Activated CD8-positive, alpha-beta T cell treated with anti-CD3 and anti-CD28 coated beads, Interleukin-2, amount 10 ng/mL, durations not matched to agents 7 days and 5 days (primary cell): ENCODE results near the gene SMIM41. TPM values are rescaled to one million over a fixed set of nuclear protein-coding genes. Genes with fewer than 3 reads are reported as not detected.

ENCODE experiments used
- ATAC-seq: fragments of 150-1000 bp; cut with Tn5 transposase; one replicate; pipeline ENCODE4 v1.10.0; 2021; ENCODE audit warnings: moderate library complexity
- CTCF ChIA-PET: fragments of 350-600 bp; sonication (Branson Sonifier 250); formaldehyde crosslinking; loops from one replicate; lab custom pipeline; 2021; ENCODE audit warnings: antibody characterized with exemption; lab: Charles Lee
- POLR2A ChIA-PET: fragments of 350-600 bp; sonication (Branson Sonifier 250); formaldehyde crosslinking; loops from one replicate; lab custom pipeline; 2021; ENCODE audit warnings: antibody characterized with exemption; lab: Charles Lee
- DNase-seq: peaks from one replicate; pipeline ENCODE4 v3.0.0-alpha.2; 2020
- H3K27ac Mint-ChIP-seq: one replicate; pipeline ENCODE4 v1.8.0; 2021; ENCODE audit warnings: mild to moderate bottlenecking, mixed read lengths
- H3K27me3 Mint-ChIP-seq: one replicate; pipeline ENCODE4 v1.8.0; 2021; ENCODE audit warnings: low read depth, mixed read lengths
- H3K36me3 Mint-ChIP-seq: one replicate; pipeline ENCODE4 v1.8.0; 2021; ENCODE audit warnings: low read depth, mixed read lengths
- H3K4me1 Mint-ChIP-seq: one replicate; pipeline ENCODE4 v1.8.0; 2021; ENCODE audit warnings: low read depth, mixed read lengths
- H3K4me3 Mint-ChIP-seq: one replicate; pipeline ENCODE4 v1.8.0; 2021; ENCODE audit warnings: mild to moderate bottlenecking, mixed read lengths
- H3K9me3 Mint-ChIP-seq: one replicate; pipeline ENCODE4 v1.8.0; 2022; ENCODE audit warnings: mixed read lengths; ENCODE audit not compliant: insufficient read depth
- total RNA-seq, 2 experiments: library from RNA; stranded (reverse); gene quantifications; one replicate each; pipeline ENCODE4 v1.2.3, GENCODE V29; 2021

SMIM41 gene
- total RNA-seq, 2 experiments from 2014 or later: not detected

DNA sequence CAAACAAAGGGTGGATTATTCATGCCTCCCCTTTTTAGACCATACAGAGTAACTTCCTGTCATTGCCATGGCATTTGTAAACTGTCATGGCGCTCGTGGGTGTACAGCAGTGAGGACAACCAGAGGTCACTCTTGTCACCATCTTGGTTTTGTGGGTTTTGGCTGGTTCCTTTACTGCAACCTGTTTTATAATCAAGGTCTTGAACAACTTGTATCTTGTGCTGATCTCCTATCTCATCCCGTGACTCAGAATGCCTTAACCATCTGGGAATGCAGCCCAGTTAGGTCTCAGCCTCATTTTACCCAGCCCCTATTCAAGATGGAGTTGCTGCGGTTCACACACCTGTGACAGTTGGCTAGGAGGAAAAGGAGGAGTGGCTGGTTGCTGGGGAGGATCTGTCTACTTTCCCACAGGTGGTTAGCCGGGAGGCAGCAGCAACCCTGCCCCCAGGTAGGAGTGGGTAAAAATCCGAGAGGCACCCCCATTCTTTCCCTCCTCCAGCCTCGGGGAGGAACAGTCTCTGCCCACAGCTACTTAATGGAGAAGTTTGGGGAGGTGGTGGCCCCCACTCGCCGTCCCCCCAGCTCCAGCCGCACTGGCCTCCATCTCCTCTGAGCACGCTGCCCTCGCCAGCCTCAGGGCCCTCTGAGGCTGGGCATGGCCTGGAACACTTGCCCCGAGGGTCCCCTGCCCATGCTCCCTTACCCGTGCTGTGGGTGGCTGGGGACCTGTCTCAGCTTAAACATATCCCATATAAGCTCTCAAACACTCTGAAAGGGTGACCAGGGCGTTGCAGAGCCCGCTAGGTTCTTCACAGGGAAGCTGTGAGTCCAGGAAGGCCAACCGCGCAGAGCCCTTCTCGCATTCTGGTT lies 41.7 kb downstream of the SMIM41 start:
- POLR2A ChIA-PET: interaction anchor here (1.0 kb wide), 1 partner anchor 52 kb away, joined by 3 read pairs; the partner anchor contains the start of gene ATG101

DNA sequence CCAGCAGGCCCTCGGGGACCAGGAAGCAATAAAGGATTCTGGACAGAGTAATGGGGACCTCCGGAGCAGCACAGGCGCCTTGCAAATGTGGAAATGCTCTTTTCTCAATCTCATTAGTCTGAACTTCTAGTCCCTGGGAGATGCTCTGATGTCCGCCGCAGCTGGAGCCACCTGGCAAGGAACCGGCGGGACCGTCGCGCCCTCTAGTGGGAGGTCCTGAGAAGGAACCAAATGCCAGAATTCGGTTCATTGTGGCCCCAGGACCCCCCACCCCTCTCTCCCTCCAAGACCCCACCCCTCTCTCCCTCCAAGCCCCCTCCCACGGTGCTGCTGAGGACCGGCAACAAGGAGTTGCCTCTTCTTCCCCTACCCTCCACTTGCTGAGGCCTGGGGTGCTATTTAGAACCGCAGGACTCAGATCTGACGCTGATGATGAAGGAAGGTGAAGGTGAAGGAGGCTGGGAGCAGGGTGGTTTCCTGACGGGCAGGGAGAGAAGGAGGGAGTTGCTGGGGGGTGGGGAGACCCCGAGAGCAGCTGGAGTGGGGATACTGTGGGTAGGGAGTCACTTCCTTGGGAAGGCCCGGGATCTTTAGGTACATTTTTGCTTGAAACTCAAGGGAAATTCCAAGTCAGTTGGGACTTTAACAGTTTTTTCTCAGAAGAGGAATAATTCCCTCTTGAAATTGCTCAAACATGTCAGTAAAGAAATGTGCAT lies 42.5 kb downstream of the SMIM41 start:
- H3K4me3 Mint-ChIP-seq: no peak overlapping the region
- DNase-seq (peak; percentile 79), ATAC-seq (no peak)
- ChIA-PET CTCF (interaction anchor here (0.7 to 5.9 kb wide), 10 partner anchors 11 to 118 kb away, joined by 3 to 89 read pairs (median 6); no protein-coding TSS in a partner anchor), POLR2A (interaction anchor here (1.0 kb wide), 1 partner anchor 52 kb away, joined by 3 read pairs; the partner anchor contains the start of gene ATG101)
- no peak overlapping the region for H3K27ac Mint-ChIP-seq
- peaks cover 12% of the 10 kb centered on the region for H3K27me3 Mint-ChIP-seq
- H3K36me3 Mint-ChIP-seq: no peaks in the 10 kb centered on the region
- peaks cover 26% of the 10 kb centered on the region for H3K4me1 Mint-ChIP-seq
- H3K9me3 Mint-ChIP-seq: no peaks in the 10 kb centered on the region

More for the DNA sequence above, 41.7 kb downstream of the SMIM41 start:
- Mint-ChIP-seq H3K36me3 (no peaks in the 10 kb centered on the region), H3K27me3 (peaks cover 12% of the 10 kb centered on the region), H3K27ac (no peak overlapping the region), H3K4me3 (no peak overlapping the region), H3K4me1 (peaks cover 31% of the 10 kb centered on the region), H3K9me3 (no peaks in the 10 kb centered on the region)
- no peak for ATAC-seq
- no peak for DNase-seq
- CTCF ChIA-PET: interaction anchor here (0.7 to 5.9 kb wide), 10 partner anchors 12 to 118 kb away, joined by 3 to 89 read pairs (median 6); no protein-coding TSS in a partner anchor

DNA sequence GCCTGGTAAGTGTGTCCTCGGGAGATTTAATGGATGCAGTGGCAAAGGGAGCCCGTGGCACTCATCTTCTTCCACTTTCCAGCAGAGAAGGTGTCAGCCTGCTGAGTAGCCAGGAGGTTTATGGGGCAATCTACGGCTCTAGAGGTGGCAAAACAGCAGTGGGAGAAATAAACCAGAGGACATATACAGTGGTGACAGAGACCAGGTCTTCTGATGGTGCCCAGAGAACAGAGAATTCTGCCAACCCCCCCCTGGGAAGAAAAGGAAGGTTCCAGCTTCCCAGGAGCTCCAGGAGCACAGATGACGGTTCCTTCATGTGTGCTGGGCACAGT lies 43.0 kb downstream of the SMIM41 start:
- Mint-ChIP-seq H3K27ac (no peak overlapping the region), H3K36me3 (no peaks in the 10 kb centered on the region), H3K9me3 (no peaks in the 10 kb centered on the region), H3K4me3 (no peak overlapping the region), H3K27me3 (peaks cover 14% of the 10 kb centered on the region), H3K4me1 (peaks cover 26% of the 10 kb centered on the region)
- CTCF ChIA-PET: interaction anchor here (1.0 to 5.9 kb wide), 5 partner anchors 10 to 97 kb away, joined by 3 to 89 read pairs (median 6); no protein-coding TSS in a partner anchor
- DNase-seq: no peak
- ATAC-seq: no peak
- POLR2A ChIA-PET: no interaction called here

DNA sequence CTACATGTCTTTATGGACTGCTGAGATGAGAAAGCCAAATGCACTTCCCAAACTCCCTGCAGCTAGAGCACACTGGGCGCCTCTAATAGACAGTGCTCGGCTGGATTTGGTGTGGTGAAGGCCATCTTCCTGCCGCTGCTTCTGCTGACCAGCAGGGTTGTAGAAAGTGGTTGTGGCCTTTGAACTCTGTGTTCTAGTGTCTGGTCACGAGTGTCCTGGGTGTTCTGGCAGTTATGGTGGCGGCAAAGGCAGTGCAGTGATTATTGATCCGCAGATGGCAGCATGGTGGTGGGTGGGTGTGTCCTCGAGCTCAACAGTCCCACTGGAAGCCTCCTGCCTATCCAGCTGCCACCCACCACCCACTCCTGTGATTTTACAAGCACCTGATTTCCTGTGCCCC lies 43.4 kb downstream of the SMIM41 start:
- Mint-ChIP-seq H3K27me3 (peaks cover 11% of the 10 kb centered on the region), H3K36me3 (no peaks in the 10 kb centered on the region), H3K9me3 (no peaks in the 10 kb centered on the region), H3K4me1 (peaks cover 26% of the 10 kb centered on the region), H3K4me3 (no peak overlapping the region), H3K27ac (no peak overlapping the region)
- ChIA-PET CTCF (interaction anchor here (0.8 to 5.9 kb wide), 6 partner anchors 10 to 129 kb away, joined by 3 to 89 read pairs (median 6); no protein-coding TSS in a partner anchor), POLR2A (no interaction called here)
- DNase-seq (no peak), ATAC-seq (no peak)

DNA sequence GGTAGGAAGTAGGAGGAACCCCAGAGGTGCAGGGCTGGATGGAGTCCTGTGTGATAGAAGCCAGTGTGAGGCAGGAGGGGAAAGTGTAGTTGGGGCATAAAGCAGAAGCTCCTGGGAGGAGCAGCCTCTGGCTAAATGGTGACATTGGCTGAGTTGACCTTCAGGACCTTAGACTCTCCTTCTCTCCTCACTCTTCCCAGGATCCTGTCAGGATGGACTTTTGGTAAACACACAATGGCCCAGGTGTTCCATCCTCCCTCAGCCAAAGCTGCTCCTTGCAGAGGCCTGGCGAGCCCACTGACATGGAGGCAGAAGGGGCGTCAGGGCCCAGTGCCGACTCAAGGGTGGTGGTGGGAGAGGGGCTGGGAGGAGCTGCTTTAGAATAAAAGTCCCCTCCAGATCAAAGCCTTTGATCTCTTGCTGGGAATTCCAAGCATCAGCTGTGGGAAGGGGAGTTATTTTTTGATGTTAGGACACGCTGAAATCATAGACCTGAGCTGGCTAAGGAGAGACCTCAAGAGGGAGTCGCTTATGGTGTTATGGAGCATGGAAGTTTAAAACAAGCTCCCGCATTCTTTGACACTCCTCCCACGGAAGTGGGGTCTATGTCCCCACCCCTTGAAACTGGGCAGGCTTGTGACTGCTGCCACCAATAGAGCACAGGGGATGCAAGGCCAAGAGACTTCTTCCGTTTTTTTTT lies 44.1 kb downstream of the SMIM41 start:
- ChIA-PET POLR2A (no interaction called here), CTCF (interaction anchor here (0.8 to 5.9 kb wide), 6 partner anchors 9 to 128 kb away, joined by 3 to 89 read pairs (median 4); no protein-coding TSS in a partner anchor)
- Mint-ChIP-seq H3K27ac (no peak overlapping the region), H3K9me3 (no peaks in the 10 kb centered on the region), H3K4me3 (no peak overlapping the region), H3K36me3 (no peaks in the 10 kb centered on the region), H3K27me3 (peaks cover 11% of the 10 kb centered on the region), H3K4me1 (peaks cover 26% of the 10 kb centered on the region)
- DNase-seq (no peak), ATAC-seq (no peak)

DNA sequence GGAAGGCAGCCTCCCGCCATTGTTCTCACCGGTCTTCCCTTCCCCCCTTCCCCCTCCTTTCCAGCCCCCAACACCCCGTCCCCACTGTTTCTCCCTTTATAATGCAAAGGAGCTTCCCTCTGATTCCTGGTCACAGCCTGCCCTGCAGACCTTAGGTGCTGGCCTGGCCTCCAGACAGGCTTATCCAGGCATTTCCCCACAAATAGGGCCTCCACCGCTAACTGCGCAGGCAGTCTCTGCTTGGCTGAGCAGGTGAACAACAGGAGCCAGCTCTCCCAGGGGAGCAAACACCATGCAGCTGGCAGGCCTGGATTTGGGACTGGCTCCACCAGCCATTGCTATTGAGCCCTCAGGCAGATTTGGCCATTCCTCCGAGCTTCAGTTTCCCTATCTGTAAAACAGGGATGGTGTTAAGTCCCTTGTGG lies 46.0 kb downstream of the SMIM41 start:
- no peak for DNase-seq
- H3K27ac Mint-ChIP-seq: no peak overlapping the region
- ChIA-PET CTCF (interaction anchor here (5.9 kb wide), 1 partner anchor 100 kb away, joined by 89 read pairs; no protein-coding TSS in a partner anchor), POLR2A (no interaction called here)
- no peak for ATAC-seq
- peaks cover 9% of the 10 kb centered on the region for H3K27me3 Mint-ChIP-seq
- peaks cover 11% of the 10 kb centered on the region for H3K4me1 Mint-ChIP-seq
- no peak overlapping the region for H3K4me3 Mint-ChIP-seq
- H3K9me3 Mint-ChIP-seq: no peaks in the 10 kb centered on the region
- no peaks in the 10 kb centered on the region for H3K36me3 Mint-ChIP-seq

DNA sequence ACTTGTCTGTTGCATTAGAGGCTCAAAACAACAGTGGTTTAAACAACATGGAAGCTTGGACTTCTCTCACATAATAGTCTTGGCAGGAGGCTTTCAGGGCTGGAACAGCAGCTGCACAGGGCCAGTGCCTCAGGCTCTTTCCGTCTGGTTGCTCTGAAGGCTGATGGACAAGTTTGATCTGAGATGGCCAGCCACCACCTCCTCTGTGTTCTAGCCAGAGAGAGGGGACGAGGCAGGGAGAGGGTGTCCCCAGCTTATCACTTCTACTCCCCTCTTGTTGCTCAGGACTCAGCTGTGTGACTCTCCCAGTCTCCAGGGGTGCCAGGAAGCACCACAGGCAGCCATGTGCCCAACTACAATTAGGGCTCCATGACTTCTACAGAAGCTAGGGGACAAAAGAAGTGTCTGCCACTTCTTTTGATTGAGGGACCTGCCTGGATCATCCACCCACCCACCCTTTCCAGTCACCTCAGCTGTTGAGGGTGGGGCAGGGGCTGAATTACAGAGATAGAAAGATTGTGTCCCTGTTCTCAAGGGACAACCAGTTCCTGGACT lies 46.6 kb downstream of the SMIM41 start:
- Mint-ChIP-seq H3K36me3 (no peaks in the 10 kb centered on the region), H3K27ac (no peak overlapping the region), H3K4me1 (peaks cover 6% of the 10 kb centered on the region), H3K9me3 (no peaks in the 10 kb centered on the region), H3K27me3 (peaks cover 6% of the 10 kb centered on the region), H3K4me3 (no peak overlapping the region)
- no peak for DNase-seq
- ChIA-PET CTCF (interaction anchor here (5.9 kb wide), 1 partner anchor 101 kb away, joined by 89 read pairs; no protein-coding TSS in a partner anchor), POLR2A (no interaction called here)
- no peak for ATAC-seq

DNA sequence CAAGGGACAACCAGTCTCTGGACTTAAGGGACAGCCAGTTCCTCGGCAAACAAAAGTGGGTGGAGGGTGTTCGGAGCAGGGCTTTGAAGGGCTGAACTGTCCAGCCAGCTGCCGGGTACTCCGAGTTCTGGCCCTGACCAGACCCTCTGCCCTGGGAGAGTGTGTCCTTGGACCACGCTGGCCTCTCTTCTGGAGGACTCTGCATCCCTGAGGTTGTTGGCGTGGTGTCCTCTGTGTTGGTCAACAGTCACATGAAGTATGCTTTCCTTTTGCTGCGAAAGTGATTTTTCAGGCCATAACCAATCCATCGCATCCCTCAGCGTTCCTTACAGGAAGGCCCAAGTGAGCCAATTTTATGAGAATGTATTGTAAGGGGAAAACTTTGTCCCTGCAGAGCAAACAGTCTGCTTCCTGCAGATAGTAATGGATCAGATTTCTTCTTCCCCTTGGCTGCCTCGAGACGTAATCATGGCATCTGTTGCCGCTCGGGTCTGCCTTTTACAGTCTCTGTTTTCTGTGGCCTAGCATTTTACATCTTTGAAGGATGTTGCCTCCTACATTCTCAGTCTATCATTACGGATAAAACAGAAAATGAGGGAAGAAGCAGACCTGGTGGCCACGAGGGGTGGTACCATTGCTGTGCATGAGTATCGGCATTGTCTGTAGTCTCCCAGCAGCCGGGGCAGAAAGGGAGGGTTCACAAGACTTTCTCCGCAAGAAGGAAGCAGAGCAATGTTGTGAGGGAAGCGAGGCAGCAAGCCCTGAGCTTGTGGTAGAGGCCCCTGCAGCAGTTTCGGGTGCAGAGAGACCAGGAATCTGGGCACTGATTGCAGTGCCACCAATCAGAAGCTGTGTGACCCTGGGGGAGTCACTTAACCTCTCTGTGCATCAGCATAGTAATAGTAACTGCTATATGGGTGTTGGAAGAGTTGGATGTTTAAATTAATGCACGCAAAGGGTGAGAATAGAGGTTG lies 47.4 kb downstream of the SMIM41 start:
- no peaks in the 10 kb centered on the region for H3K36me3 Mint-ChIP-seq
- H3K9me3 Mint-ChIP-seq: no peaks in the 10 kb centered on the region
- ChIA-PET CTCF (interaction anchor here (2.3 to 5.9 kb wide), 3 partner anchors 10 to 101 kb away, joined by 7 to 89 read pairs (median 14); no protein-coding TSS in a partner anchor), POLR2A (no interaction called here)
- no peaks in the 10 kb centered on the region for H3K4me1 Mint-ChIP-seq
- no peak overlapping the region for H3K4me3 Mint-ChIP-seq
- peaks cover 11% of the 10 kb centered on the region for H3K27me3 Mint-ChIP-seq
- ATAC-seq (no peak), DNase-seq (no peak)
- H3K27ac Mint-ChIP-seq: no peak overlapping the region

DNA sequence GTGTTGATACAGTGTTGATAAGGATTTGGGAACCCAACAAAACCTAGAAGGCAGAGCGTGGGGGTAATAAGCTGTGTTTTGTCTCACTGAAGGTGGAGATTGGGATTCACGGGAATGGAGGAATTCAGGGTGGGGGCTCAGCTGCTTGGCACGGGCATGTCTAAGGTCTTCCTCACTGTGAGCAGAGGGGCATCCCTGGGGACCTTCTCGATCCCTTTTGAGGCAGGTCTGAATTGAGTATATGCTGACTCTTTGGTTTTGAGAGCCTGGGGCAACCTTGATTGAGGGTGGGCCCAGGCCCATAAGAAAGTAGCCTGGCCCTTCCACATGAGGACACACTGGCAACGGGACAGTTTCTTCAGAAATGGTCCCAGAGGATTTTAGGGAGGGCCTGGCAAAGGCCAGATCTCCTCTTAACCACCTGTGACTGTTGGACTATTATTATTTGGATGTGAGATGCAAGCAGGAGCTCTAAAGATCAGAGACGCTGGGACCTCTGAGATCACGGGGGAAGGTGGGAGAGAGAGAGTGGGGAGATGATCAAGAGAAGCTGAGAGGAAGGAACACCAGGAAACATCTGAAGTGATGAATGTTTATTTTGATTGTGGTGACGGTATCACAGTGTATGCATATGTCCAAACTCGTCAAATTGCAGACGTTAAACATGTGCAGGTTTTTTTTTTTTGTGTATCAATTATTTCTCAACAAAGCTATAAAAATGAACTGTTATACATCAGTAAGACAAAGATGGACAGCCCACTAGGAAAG lies 48.4 kb downstream of the SMIM41 start:
- Mint-ChIP-seq H3K4me3 (no peak overlapping the region), H3K36me3 (no peaks in the 10 kb centered on the region), H3K4me1 (no peaks in the 10 kb centered on the region), H3K27ac (no peak overlapping the region), H3K27me3 (peaks cover 9% of the 10 kb centered on the region), H3K9me3 (no peaks in the 10 kb centered on the region)
- POLR2A ChIA-PET: no interaction called here
- DNase-seq (no peak), ATAC-seq (no peak)
- CTCF ChIA-PET: interaction anchor here (1.3 to 2.6 kb wide), 3 partner anchors 9 to 102 kb away, joined by 4 to 14 read pairs (median 7); no protein-coding TSS in a partner anchor
